ENCODE results near the gene LRCH1. TPM values are rescaled to one million over a fixed set of nuclear protein-coding genes. Genes with fewer than 3 reads are reported as not detected.

The LRCH1 gene
- total and polyA plus RNA-seq, 2 of the 13 experiments (the other 11 are each of a cell fraction or from before 2014, with no cell fraction given) = 4.1 to 12.6 TPM

- peak; percentile 93 for TF ChIP-seq HNRNPLL (IDR thresholded peaks at IDR 0.05; ENCODE audit: low read depth, low read length, poor library complexity, severe bottlenecking)
- TF ChIP-seq STAT5B (CRISPR knock-in tag; IDR thresholded peaks at IDR 0.05) = 0 out of 2 replicates have a peak, but pooled peaks have one; percentile 10
- no peak for TF ChIP-seq ZNF296 (CRISPR knock-in tag; conservative IDR thresholded peaks at IDR 0.05)
- no peak for TF ChIP-seq CSRNP2 (CRISPR knock-in tag; conservative IDR thresholded peaks at IDR 0.05; ENCODE audit: low read depth)
- TF ChIP-seq ZNF432 (CRISPR knock-in tag; IDR thresholded peaks at IDR 0.05; ENCODE audit: borderline replicate concordance) = no peak
- TF ChIP-seq ZNF101 (CRISPR knock-in tag; IDR thresholded peaks at IDR 0.05; ENCODE audit: borderline replicate concordance, low read depth) = no peak
- TF ChIP-seq STAT6 (CRISPR knock-in tag; IDR thresholded peaks at IDR 0.05; ENCODE audit: borderline replicate concordance) = 0 out of 2 replicates have a peak, but pooled peaks have one; percentile 52
- TF ChIP-seq ELK4 (CRISPR knock-in tag; IDR thresholded peaks at IDR 0.05; ENCODE audit: borderline replicate concordance) = no peak
- peak; percentile 68; the same call in 1 of the 2 replicates for TF ChIP-seq GZF1 (CRISPR knock-in tag; IDR thresholded peaks at IDR 0.05)
- no peak; the same call in 1 of the 2 replicates for TF ChIP-seq JUN (CRISPR knock-in tag; IDR thresholded peaks at IDR 0.05)
- TF ChIP-seq ZNF670 (CRISPR knock-in tag; IDR thresholded peaks at IDR 0.05; ENCODE audit: borderline replicate concordance) = peak; percentile 81; the same call in 1 of the 2 replicates
- peak; percentile 86; the same call in 1 of the 2 replicates for TF ChIP-seq GLI4 (CRISPR knock-in tag; IDR thresholded peaks at IDR 0.05; ENCODE audit: borderline replicate concordance)
- peak; percentile 81 for TF ChIP-seq ZNF274 (CRISPR knock-in tag; IDR thresholded peaks at IDR 0.05)
- TF ChIP-seq ZNF484 (CRISPR knock-in tag; IDR thresholded peaks at IDR 0.05; ENCODE audit: borderline replicate concordance, low read depth) = no peak; the same call in 1 of the 2 replicates
- TF ChIP-seq KLF12 (CRISPR knock-in tag; IDR thresholded peaks at IDR 0.05; ENCODE audit: borderline replicate concordance) = peak; percentile 89; the same call in 1 of the 2 replicates
- 0 out of 2 replicates have a peak, but pooled peaks have one; percentile 37 for TF ChIP-seq DDIT3 (CRISPR knock-in tag; IDR thresholded peaks at IDR 0.05)
- peak; percentile 8; the same call in 1 of the 2 replicates for TF ChIP-seq HIC2 (CRISPR knock-in tag; IDR thresholded peaks at IDR 0.05; ENCODE audit: low read depth)
Observed at GRCh38 chr13:46796515-46797474, 243.8 kb downstream of the LRCH1 start, which contains the start of gene ESD (continued).

Measured in HepG2 (cell line).